Amniotic stem cell (primary cell): ENCODE measurements around the gene SWI5.
A peak's percentile ranks its signal among the peaks of the same experiment; 100 is the strongest.

Experiments
- DNase-seq: peaks from one replicate; lab custom pipeline; 2025; lab: John Stamatoyannopoulos, UW

Gene SWI5

GRCh38 chr9:128252317-128253139 is 23.5 kb upstream of the SWI5 start:
- DNase-seq: no peak

GRCh38 chr9:128253140-128253990 is 22.7 kb upstream of the SWI5 start:
- DNase-seq: no peak

- no peak for DNase-seq
Measured at GRCh38 chr9:128253991-128254346, 22.1 kb upstream of the SWI5 start.

- DNase-seq: no peak
Measured at GRCh38 chr9:128254362-128254761, 21.7 kb upstream of the SWI5 start.

GRCh38 chr9:128254855-128255759 is 21.0 kb upstream of the SWI5 start:
- peak; percentile 34 for DNase-seq

GRCh38 chr9:128257086-128257825 is 18.8 kb upstream of the SWI5 start:
- no peak for DNase-seq

GRCh38 chr9:128257907-128258306 is 18.2 kb upstream of the SWI5 start:
- DNase-seq: no peak

GRCh38 chr9:128258326-128258725 is 17.8 kb upstream of the SWI5 start:
- no peak for DNase-seq

GRCh38 chr9:128259156-128259555 is 16.9 kb upstream of the SWI5 start:
- DNase-seq: no peak

GRCh38 chr9:128260340-128260739 is 15.7 kb upstream of the SWI5 start:
- no peak for DNase-seq

- DNase-seq: no peak
Measured at GRCh38 chr9:128262687-128263086, 13.4 kb upstream of the SWI5 start.

- DNase-seq: no peak
Measured at GRCh38 chr9:128265348-128265847, 10.7 kb upstream of the SWI5 start.

GRCh38 chr9:128266868-128267590 is 9.0 kb upstream of the SWI5 start:
- DNase-seq: no peak

GRCh38 chr9:128271112-128271511 is 5.0 kb upstream of the SWI5 start:
- no peak for DNase-seq

GRCh38 chr9:128271512-128271911 is 4.6 kb upstream of the SWI5 start:
- DNase-seq: no peak

GRCh38 chr9:128274245-128274644 is 1.8 kb upstream of the SWI5 start:
- DNase-seq: no peak

GRCh38 chr9:128275198-128276007 is 673 bp upstream of the SWI5 start, which contains the start of gene GOLGA2:
Gene GOLGA2, minus strand, starts transcription at chr9:128276007. Its CDS starts 31 bp downstream, at chr9:128275976.
- DNase-seq: peak; percentile 72

GRCh38 chr9:128276574-128277270 is 646 bp downstream of the SWI5 start:
- DNase-seq: no peak
